Activated B cell treated with CpG ODN at 0.5 μM for 24 hours (primary cell): ENCODE measurements around the gene P3H1. TPM values are rescaled to one million over a fixed set of nuclear protein-coding genes. Genes with fewer than 3 reads are reported as not detected.

ENCODE experiments used
- ATAC-seq: fragments of 200-7000 bp; cut with Tn5 transposase; one replicate; pipeline ENCODE4 v1.10.0; 2021; ENCODE audit warnings: low read depth, mild to moderate bottlenecking, moderate library complexity
- CTCF ChIA-PET: fragments of 350-600 bp; sonication (Branson Sonifier 250); formaldehyde crosslinking; loops from one replicate; lab custom pipeline; 2021; ENCODE audit warnings: antibody characterized with exemption; lab: Charles Lee
- POLR2A ChIA-PET: fragments of 350-600 bp; sonication (Branson Sonifier 250); formaldehyde crosslinking; loops from one replicate; lab custom pipeline; 2021; ENCODE audit warnings: antibody characterized with exemption; lab: Charles Lee
- DNase-seq: peaks from one replicate; pipeline ENCODE4 v3.0.0; 2022
- H3K27ac Mint-ChIP-seq: one replicate; pipeline ENCODE4 v1.8.0; 2020; ENCODE audit warnings: mixed read lengths
- H3K27me3 Mint-ChIP-seq: one replicate; pipeline ENCODE4 v1.8.0; 2021; ENCODE audit warnings: mixed read lengths
- H3K36me3 Mint-ChIP-seq: one replicate; pipeline ENCODE4 v1.8.0; 2021; ENCODE audit warnings: low read depth, mixed read lengths
- H3K4me1 Mint-ChIP-seq: one replicate; pipeline ENCODE4 v1.8.0; 2021; ENCODE audit warnings: mixed read lengths
- H3K4me3 Mint-ChIP-seq: one replicate; pipeline ENCODE4 v1.8.0; 2020; ENCODE audit warnings: mild to moderate bottlenecking, mixed read lengths
- H3K9me3 Mint-ChIP-seq: one replicate; pipeline ENCODE4 v1.8.0; 2020; ENCODE audit warnings: mixed read lengths
- intact Hi-C: fragments of 100-400 bp; cut with micrococcal nuclease; formaldehyde crosslinking; loops from one replicate; pipeline ENCODE4 v1.15.1; 2024
- total RNA-seq: library from RNA; stranded (reverse); gene quantifications from 2 replicates; pipeline ENCODE4 v1.2.3, GENCODE V29; 2022
- TF ChIP-seq, protein P1 (sequence below): fragments of 200-600 bp; IDR thresholded peaks from one replicate; pipeline ENCODE4 v1.8.0; 2022; ENCODE audit warnings: antibody characterized with exemption, mild to moderate bottlenecking

P3H1 gene
- total RNA-seq, 1 donor from 2014 or later = 27.1 TPM

GRCh38 chr1:42739753-42740700 is 26.8 kb downstream of the P3H1 start, which contains the start of gene CLDN19:
CLDN19 (minus strand) TSS chr1:42740236; CDS start chr1:42740063, 173 bp downstream.
- POLR2A ChIA-PET = no interaction called here
- Mint-ChIP-seq H3K36me3 (no peaks in the 10 kb centered on the region), H3K27ac (no peak within 1 kb of the TSS), H3K4me1 (peaks cover 16% of the 10 kb centered on the region), H3K4me3 (no peak within 1 kb of the TSS), H3K9me3 (no peaks in the 10 kb centered on the region), H3K27me3 (no peaks in the 10 kb centered on the region)
- CTCF ChIA-PET = no interaction called here
- intact Hi-C loops = no loop called here
- TF ChIP-seq, protein P1, sequence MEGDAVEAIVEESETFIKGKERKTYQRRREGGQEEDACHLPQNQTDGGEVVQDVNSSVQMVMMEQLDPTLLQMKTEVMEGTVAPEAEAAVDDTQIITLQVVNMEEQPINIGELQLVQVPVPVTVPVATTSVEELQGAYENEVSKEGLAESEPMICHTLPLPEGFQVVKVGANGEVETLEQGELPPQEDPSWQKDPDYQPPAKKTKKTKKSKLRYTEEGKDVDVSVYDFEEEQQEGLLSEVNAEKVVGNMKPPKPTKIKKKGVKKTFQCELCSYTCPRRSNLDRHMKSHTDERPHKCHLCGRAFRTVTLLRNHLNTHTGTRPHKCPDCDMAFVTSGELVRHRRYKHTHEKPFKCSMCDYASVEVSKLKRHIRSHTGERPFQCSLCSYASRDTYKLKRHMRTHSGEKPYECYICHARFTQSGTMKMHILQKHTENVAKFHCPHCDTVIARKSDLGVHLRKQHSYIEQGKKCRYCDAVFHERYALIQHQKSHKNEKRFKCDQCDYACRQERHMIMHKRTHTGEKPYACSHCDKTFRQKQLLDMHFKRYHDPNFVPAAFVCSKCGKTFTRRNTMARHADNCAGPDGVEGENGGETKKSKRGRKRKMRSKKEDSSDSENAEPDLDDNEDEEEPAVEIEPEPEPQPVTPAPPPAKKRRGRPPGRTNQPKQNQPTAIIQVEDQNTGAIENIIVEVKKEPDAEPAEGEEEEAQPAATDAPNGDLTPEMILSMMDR = no peak
- DNase-seq = no peak
- no peak for ATAC-seq

- ChIA-PET CTCF (no interaction called here), POLR2A (no interaction called here)
- DNase-seq = no peak
- no peak for ATAC-seq
- no peak overlapping the region for H3K27ac Mint-ChIP-seq
- no peak overlapping the region for H3K4me3 Mint-ChIP-seq
- H3K9me3 Mint-ChIP-seq = no peaks in the 10 kb centered on the region
- H3K36me3 Mint-ChIP-seq = no peaks in the 10 kb centered on the region
- intact Hi-C loops = no loop called here
- H3K4me1 Mint-ChIP-seq = peaks cover 16% of the 10 kb centered on the region
- TF ChIP-seq, protein P1 = no peak
- no peaks in the 10 kb centered on the region for H3K27me3 Mint-ChIP-seq
These were observed 28.1 kb downstream of the P3H1 start for GRCh38 chr1:42738678-42739226.

DNA sequence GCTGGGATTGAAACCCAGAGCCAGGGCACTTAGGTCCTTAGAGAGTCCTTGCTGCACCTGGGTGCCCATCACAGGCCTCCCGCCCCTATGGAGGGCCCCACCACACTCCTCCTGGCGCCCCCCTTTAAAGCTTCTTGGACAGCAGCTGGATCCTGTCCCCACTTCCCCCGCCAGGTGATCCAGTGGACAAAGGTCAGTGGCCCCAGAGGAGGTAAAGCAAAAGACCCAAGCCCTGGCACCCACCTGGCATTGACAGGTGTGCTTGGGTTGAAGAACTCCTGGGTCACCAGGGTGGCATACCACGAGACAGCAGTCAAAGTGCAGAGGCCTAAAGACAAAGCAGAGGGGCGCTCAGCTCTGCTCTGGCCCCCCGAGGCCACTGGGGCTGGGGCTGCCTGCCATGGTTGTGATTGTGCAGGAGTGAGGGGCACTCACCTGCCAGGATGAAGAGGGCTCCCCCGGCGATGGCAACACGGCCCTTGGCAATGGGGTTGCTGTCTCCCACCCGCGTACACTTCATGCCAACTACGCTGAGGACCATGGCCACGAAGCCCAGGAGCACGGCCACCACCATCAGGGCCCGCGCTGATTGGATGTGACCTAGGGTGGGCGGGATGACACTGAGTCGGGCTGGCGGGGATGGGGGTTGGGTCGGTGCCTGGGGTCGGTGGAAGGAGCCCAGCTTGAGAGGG is 28.7 kb downstream of the P3H1 start:
- intact Hi-C loops = no loop called here
- ChIA-PET CTCF (no interaction called here), POLR2A (no interaction called here)
- H3K36me3 Mint-ChIP-seq = no peaks in the 10 kb centered on the region
- H3K27me3 Mint-ChIP-seq = no peaks in the 10 kb centered on the region
- DNase-seq (no peak), ATAC-seq (no peak)
- H3K9me3 Mint-ChIP-seq = no peaks in the 10 kb centered on the region
- TF ChIP-seq, protein P1 = no peak
- no peak overlapping the region for H3K27ac Mint-ChIP-seq
- H3K4me3 Mint-ChIP-seq = no peak overlapping the region
- H3K4me1 Mint-ChIP-seq = peaks cover 16% of the 10 kb centered on the region

DNA sequence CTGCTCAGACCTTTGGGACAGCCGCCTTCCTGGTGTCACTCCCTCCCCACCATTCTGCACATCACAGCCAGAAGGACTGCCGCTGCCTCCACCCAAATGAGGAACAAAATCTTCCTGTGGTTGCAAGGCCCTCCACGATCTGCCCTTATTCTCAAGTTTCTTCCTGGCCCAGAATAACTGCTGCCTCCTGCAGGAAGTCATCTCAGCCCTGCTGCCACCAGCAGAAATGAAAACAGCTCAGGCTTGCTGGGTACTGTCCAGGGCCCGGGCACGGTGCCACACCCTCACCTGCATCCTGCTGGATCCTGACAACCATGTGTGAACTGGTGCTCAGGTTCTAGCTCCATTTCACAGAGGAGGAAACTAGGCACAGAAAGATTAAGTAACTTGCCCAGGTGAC is 29.6 kb downstream of the P3H1 start:
- H3K9me3 Mint-ChIP-seq = no peaks in the 10 kb centered on the region
- no peaks in the 10 kb centered on the region for H3K36me3 Mint-ChIP-seq
- no peak for ATAC-seq
- POLR2A ChIA-PET = no interaction called here
- intact Hi-C loops = no loop called here
- peaks cover 16% of the 10 kb centered on the region for H3K4me1 Mint-ChIP-seq
- CTCF ChIA-PET = no interaction called here
- no peak for DNase-seq
- TF ChIP-seq, protein P1 = no peak
- H3K4me3 Mint-ChIP-seq = no peak overlapping the region
- peak overlapping the region; percentile 16 for H3K27ac Mint-ChIP-seq
- no peaks in the 10 kb centered on the region for H3K27me3 Mint-ChIP-seq
